Lung microvascular endothelial cell (primary cell): Measurements from ENCODE around the gene PSMA6. TPM values are rescaled to one million over a fixed set of nuclear protein-coding genes. Genes with fewer than 3 reads are reported as not detected.
"Not testable (repeated sequence)": the region's sequence is repeated elsewhere in the genome, so short reads cannot be mapped to it uniquely, and the experiment has no call there.

Source experiments
- DNase-seq, 2 donors: peaks; one replicate each; pipeline versions ENCODE4 v3.0.0 to v3.0.0-alpha.2; 2010; ENCODE audit warnings: low read depth in 2 of 2
- total RNA-seq: library from RNA; depleted of rRNA; stranded (reverse); fragments of >200 nt; gene quantifications from 2 replicates; pipeline ENCODE4 v1.2.1, GENCODE V29; 2014

PSMA6 gene
- total RNA-seq, result 191 and 290 TPM in 2 replicates

DNA sequence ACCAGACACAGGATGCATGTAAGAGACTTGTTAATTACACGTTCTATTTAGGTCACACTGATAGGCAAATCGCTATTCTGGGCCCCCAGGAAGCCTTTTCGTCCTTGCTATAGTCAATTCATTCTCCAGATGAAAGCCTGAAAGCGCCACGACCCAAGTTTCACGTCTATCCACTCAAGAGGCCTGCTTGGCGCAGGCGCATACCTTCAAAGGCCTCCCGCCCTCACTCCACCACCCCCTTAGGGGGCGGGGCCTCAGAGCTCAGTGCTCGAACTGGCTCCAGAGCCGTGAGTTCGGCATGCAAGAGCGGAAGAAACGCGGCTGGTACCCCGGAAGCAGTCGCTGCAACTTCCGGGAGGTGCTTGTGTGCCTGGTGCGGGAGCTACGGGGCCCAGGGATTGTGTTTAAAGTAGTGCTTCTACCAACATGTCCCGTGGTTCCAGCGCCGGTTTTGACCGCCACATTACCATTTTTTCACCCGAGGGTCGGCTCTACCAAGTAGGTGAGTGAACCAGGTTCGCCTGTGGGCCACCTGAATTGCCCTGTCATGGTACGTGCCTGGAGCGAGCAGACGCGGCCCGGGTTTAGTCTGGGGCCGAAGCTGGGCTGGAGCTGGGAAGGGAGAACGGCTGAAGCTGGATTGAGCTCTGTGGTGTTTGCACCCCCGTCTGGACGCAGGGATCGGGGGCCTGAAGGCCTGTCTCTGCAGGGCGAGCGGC lies at the start of gene PSMA6:
PSMA6 (plus strand) TSS at position 332 of the 719 bp plus-strand sequence; CDS start at position 427, 95 bp downstream.
- DNase-seq, result peak; percentile 98 to 99

DNA sequence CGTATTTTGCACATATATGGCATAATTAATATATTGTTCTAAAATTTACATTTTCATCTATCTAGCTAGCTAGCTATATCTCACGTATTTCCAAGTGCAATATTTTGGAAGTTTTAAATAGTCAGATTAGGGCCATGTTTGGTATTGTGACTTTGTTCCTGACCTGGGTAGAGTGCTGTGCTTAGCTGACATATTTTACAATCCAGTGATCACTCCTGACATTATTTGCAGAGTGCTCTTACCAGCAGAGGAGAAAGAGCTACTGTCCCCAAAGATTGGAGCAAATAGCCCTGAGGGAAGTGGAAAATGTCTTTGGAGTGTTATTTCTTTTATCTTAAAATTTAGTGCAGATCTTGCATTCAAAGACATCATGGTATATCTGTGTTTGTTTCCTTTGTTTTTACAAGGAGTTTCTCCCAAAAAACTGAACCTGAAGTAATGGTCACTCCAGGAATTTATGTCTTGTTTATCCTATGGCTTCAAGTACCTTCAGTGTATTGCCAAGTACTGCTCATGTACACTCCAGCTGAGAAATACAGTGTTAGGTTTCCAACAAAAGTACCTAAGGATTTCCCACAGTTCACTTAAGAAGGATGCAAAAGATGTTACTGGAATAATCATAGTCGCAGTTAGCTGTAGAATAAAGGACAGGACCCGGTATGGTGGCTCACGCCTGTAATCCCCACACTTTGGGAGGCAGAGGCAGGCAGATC lies 49.4 kb upstream of the PSMA6 start:
- no peak for DNase-seq

GRCh38 chr14:35243956-35244355 lies 48.2 kb upstream of the PSMA6 start:
- DNase-seq, result no peak

DNA sequence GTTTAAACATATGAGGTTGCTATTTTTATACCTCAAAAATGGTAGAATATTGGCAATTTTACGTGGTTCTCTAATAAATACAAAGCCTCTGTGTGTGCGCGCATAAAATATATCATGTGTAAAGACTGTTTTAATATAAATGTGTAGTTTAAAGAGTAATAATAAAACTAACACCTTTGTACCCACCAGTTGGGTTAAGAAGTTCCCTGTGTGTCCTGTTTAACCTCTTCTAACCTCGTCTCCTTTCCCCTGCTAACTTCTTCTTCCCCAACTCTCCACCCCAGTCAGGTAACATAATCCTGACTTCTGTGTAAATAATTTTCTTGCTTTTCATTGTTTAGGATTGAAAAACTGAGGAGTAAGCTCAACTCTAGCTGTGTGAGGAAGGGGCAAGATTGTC lies 47.6 kb upstream of the PSMA6 start:
- no peak for DNase-seq

GRCh38 chr14:35245051-35245450 lies 47.1 kb upstream of the PSMA6 start:
- DNase-seq, result no peak

- DNase-seq, result peak in 1 of 2 donors; percentile 56
Measured at GRCh38 chr14:35247777-35248475, 44.3 kb upstream of the PSMA6 start.

DNA sequence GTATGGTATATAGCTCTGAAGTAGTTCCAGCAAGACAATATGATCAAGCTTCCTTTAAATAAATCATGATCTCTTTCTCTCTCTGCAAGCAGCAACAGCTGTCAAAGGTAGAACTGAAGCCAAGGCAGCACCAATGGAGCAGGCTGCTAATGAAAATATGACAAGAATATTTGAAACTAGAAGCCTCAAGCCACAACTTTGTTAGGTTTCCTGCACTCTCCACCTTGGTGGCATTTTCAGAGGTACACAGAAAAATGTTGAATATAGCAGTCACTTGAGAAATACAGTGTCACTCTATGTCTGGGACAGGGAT lies 43.8 kb upstream of the PSMA6 start:
- DNase-seq, result no peak

DNA sequence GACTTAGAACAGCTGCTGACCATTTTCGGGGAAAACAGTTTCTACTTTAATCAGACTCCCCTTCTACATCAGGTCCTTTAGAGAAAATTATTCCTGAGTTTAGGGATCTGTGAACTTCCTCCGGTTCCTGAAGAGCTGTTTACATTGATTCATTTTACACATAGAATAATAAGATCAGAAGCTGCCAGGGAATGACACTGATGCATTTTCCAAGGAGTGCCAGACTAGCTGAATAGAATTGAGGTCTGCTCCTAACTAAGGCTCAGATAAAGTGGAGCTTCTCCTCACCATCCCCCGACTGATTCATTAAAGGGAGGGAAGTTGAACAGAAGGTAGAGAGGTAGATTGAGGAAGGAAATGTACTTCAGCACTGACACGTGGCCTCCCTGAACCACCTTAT lies 41.9 kb upstream of the PSMA6 start:
- no peak for DNase-seq

DNA sequence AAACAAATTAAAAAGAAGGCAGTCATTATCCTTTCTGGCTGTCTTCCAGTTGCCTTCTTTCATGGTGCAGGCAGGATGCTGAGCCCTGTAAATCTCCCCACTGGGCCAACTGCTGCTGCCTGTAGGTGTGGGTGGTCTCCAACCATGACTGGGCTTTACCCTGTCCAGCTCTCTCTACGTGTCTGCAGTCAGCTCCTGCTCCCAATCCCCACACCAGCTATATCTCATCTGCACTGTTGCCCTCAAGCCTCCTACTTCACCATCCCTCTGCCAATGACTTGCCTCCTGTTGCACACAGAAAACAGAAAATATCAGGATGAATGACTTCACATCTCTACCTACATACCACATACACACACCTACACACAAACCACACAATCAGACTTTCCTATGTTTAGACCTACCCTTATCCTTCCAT lies 39.7 kb upstream of the PSMA6 start:
- no peak for DNase-seq

GRCh38 chr14:35253056-35253455 lies 39.1 kb upstream of the PSMA6 start:
- not testable (repeated sequence) for DNase-seq

DNA sequence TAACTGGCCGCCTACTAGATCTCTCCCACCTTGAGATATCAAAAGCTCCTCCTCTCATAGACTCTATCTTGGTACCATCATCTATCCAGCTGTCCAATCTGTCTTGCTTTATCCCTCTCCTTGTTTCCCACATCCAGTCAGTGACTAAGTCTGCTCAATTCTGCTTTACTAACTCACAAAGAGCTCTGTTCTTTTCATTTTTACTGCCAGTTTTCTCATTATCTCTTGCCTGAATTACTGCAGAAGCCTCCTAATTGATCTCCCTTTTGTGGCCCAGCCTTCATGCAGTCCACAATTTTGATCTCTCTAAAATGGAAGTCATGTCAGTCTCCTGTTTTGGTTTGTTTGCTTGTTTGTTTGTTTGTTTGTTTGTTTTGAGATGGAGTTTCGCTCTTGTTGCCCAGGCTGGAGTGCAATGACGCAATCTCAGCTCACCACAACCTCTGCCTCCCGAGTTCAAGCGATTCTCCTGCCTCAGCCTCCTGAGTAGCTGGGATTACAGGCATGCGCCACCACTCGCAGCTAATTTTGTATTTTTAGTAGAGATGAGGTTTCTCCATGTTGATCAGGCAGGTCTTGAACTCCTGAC lies 38.1 kb upstream of the PSMA6 start:
- DNase-seq, result not testable (repeated sequence)

- DNase-seq, result no peak
Measured at GRCh38 chr14:35254736-35255135, 37.4 kb upstream of the PSMA6 start.

DNA sequence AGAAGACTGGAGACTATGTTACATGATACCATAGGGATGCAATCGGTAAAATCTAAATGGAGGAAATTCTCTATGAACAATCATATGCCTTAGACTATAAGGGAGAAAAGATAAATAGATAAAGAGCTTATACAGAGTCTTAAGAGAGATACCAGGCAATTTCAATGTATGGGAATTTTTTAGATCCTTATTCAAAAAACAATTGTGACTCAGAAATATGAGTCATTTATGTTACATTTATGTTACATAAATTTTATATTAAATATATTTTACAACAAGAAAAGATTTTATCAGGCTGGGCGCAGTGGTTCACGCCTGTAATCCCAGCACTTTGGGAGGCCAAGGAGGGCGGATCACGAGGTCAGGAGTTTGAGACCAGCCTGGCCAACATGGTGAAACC lies 36.5 kb upstream of the PSMA6 start:
- no peak for DNase-seq

- DNase-seq, result peak; percentile 51 to 76
Measured at GRCh38 chr14:35257809-35258208, 34.4 kb upstream of the PSMA6 start.

- DNase-seq, result no peak
Measured at GRCh38 chr14:35258420-35258819, 33.8 kb upstream of the PSMA6 start.

DNA sequence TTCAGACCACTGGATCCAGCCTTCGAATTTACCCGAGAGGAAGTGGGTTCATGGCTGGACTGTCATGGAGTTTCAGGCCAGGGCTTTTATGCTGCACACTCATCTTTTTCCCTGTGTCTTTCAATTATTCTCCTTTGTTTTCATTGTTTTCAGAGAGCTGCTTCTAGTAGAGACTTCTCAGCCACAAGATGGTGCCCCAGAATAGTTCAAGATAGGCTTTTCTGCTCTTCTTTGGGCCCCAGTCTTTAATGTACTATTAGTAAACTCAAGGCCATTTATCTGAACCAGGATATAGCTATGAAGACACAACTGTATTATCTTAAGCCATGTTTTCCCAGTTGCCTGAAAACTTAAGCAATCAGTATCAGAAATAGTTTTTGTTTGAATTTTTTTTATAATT lies 30.4 kb upstream of the PSMA6 start:
- DNase-seq, result peak in 1 of 2 donors; percentile 40

- DNase-seq, result no peak
Measured at GRCh38 chr14:35262436-35262835, 29.7 kb upstream of the PSMA6 start.

- no peak for DNase-seq
Measured at GRCh38 chr14:35268946-35269345, 23.2 kb upstream of the PSMA6 start.

DNA sequence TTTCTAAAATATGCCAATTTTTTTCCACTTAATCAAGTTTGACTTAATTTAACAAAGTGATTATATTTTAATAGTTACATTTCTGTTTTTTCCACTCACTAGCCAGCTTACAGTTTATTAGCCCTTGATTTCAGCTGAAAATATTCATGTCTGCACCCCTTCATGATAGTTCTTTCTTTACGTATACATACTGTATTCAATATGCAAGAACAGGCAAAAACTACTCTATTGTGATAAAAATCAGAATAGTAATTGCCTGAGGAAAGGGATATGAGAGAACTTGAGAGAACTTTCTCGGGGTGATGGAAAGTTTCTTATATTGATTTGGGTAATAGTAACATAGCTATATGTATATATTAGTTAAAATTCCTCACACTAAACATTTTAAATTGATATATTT lies 17.4 kb upstream of the PSMA6 start:
- no peak for DNase-seq

DNA sequence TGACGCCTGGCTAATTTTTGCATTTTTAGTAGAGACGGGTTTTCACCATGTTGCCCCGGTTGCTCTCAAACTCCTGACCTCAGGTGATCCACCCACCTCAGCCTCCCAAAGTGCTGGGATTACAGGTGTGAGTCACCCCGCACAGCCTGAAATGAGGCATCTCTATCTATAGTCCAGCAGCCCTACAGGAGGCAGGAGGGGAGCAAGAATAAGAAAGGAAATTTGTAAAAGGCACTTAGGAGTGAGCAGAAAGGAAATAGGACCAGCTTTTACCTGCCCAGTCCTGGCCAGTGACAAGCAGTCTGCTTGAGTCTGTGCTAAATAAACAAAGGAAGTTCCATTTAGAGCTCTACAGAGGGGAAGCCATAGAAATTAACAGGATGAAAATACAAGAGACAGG lies 15.0 kb upstream of the PSMA6 start:
- peak in 1 of 2 donors; percentile 13 for DNase-seq

GRCh38 chr14:35279369-35279768 lies 12.8 kb upstream of the PSMA6 start:
- DNase-seq, result no peak

- no peak for DNase-seq
Measured at GRCh38 chr14:35281341-35281740, 10.8 kb upstream of the PSMA6 start.
